Body of pancreas (tissue), 4 donors: Measurements from ENCODE around the gene PRRT4.

Experiments used
- POLR2A ChIP-seq, 3 donors: fragments of 450-650 bp; IDR thresholded peaks; one replicate each; pipeline ENCODE4 v1.6.1; 2016; ENCODE audit warnings: antibody characterized with exemption in 3 of 3, mild to moderate bottlenecking in 2 of 3
- TF ChIP-seq, protein P1 (sequence below), 7 experiments: fragments of 450-650 bp in 4 of 7; fragments of 200-600 bp in 3 of 7; sonication (generic) in 3 of 7; IDR thresholded peaks; one replicate each; pipeline ENCODE4 v1.5.1; 2016 to 2019; ENCODE audit warnings: antibody characterized with exemption in 7 of 7

DNA sequence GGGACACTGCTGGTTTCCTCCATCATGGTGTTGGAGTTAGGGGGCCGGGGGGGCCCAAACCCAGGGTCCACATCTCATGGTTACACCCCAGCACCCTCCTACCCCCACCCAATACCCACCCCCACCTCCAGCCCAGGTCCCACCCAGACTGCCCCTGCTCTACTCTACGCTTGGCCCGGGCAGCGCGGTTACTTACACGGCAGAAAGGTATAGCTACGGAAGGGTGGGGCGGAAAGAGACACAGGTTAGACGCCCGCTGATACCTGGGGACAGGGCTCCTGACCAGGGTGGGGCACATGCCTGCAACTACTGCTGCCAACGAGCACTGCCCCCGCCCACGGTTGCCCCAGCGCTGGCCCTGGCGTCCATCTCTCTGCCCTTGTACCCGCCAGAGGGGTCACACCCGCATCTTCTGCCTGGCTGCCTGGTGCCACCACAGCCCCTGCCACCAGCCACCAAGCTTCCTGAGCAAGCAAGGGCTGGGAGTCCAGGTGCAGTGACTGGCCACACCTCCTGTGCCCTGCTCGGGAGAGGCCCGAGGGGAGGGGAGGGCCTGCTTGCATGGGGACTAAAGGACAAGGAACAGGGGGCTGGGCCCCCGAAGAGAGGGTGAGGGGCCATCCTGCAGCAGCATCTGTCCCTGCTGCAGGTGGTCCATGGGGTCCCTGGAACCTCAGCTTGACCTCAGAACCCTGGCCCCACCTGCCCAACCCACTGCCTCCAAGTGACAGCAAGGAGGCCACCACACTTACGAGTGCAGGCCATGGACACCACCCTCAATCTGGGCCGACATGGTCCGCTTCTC lies 32.2 kb upstream of the PRRT4 start:
- TF ChIP-seq, protein P1, sequence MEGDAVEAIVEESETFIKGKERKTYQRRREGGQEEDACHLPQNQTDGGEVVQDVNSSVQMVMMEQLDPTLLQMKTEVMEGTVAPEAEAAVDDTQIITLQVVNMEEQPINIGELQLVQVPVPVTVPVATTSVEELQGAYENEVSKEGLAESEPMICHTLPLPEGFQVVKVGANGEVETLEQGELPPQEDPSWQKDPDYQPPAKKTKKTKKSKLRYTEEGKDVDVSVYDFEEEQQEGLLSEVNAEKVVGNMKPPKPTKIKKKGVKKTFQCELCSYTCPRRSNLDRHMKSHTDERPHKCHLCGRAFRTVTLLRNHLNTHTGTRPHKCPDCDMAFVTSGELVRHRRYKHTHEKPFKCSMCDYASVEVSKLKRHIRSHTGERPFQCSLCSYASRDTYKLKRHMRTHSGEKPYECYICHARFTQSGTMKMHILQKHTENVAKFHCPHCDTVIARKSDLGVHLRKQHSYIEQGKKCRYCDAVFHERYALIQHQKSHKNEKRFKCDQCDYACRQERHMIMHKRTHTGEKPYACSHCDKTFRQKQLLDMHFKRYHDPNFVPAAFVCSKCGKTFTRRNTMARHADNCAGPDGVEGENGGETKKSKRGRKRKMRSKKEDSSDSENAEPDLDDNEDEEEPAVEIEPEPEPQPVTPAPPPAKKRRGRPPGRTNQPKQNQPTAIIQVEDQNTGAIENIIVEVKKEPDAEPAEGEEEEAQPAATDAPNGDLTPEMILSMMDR (IDR thresholded peaks at IDR 0.05) = no peak
- TF ChIP-seq POLR2A (IDR thresholded peaks at IDR 0.05) = no peak
